CD14-positive monocyte (primary cell): Measurements from ENCODE around the gene HOPX. TPM values are rescaled to one million over a fixed set of nuclear protein-coding genes. Genes with fewer than 3 reads are reported as not detected.
A peak's percentile ranks its signal among the peaks of the same experiment; 100 is the strongest.

Experiments
- DNase-seq, 3 donors: peaks; one replicate each; pipeline ENCODE4 v3.0.0-alpha.2; 2011 to 2022
- H2AFZ ChIP-seq: 2 replicates; pipeline ENCODE4 v1.6.0; 2012; ENCODE audit warnings: mild to moderate bottlenecking, low read depth, low read length, inconsistent platforms; ENCODE audit not compliant: insufficient read depth, poor library complexity, severe bottlenecking
- H3K27ac ChIP-seq, 2 donors: 1 replicate in 1 of 2; 2 replicates in 1 of 2; pipeline ENCODE4 v1.5.1; 2012 to 2013; ENCODE audit warnings: low read length in 2 of 2, control low read depth in 1 of 2, inconsistent platforms in 1 of 2, low read depth in 1 of 2, mild to moderate bottlenecking in 1 of 2
- H3K27me3 ChIP-seq, 2 donors: one replicate each; pipeline versions ENCODE4 v1.6.0 to v1.6.1; 2011 to 2013; ENCODE audit warnings: low read length in 2 of 2; ENCODE audit not compliant: control insufficient read depth in 2 of 2, insufficient read depth in 2 of 2
- H3K36me3 ChIP-seq, 2 donors: replicated peaks in 1 of 2; 1 replicate in 1 of 2; 2 replicates in 1 of 2; pipeline versions ENCODE4 v1.5.1 to v1.6.1; 2012 to 2013; ENCODE audit warnings: low read length in 2 of 2, control low read depth in 1 of 2, inconsistent platforms in 1 of 2, mild to moderate bottlenecking in 1 of 2; ENCODE audit not compliant: insufficient read depth in 2 of 2, control insufficient read depth in 1 of 2
- H3K4me1 ChIP-seq, 2 donors: 1 replicate in 1 of 2; 2 replicates in 1 of 2; pipeline versions ENCODE4 v1.5.1 to v1.6.1; 2012 to 2013; ENCODE audit warnings: low read length in 2 of 2, control low read depth in 1 of 2, inconsistent platforms in 1 of 2, mild to moderate bottlenecking in 1 of 2, moderate library complexity in 1 of 2; ENCODE audit not compliant: insufficient read depth in 2 of 2, control insufficient read depth in 1 of 2
- H3K4me2 ChIP-seq: replicated peaks from 2 replicates; pipeline ENCODE3; 2012; ENCODE audit warnings: low read length, moderate library complexity, mild to moderate bottlenecking; ENCODE audit not compliant: poor library complexity, severe bottlenecking; ENCODE audit errors: extremely low read depth
- H3K4me3 ChIP-seq, 3 experiments: fragments of 200-600 bp in 1 of 3; sonication (generic) in 1 of 3; replicated peaks in 1 of 3; 1 replicate in 2 of 3; 2 replicates in 1 of 3; pipeline ENCODE4 v1.5.1; 2011 to 2013; ENCODE audit warnings: low read length in 3 of 3, mild to moderate bottlenecking in 3 of 3, control low read depth in 2 of 3, low read depth in 2 of 3, inconsistent platforms in 1 of 3, moderate library complexity in 1 of 3
- H3K79me2 ChIP-seq: 2 replicates; pipeline ENCODE4 v1.6.0; 2012; ENCODE audit warnings: mild to moderate bottlenecking, control low read depth, inconsistent platforms, low read length, moderate library complexity; ENCODE audit not compliant: insufficient read depth
- H3K9ac ChIP-seq: 2 replicates; pipeline ENCODE4 v1.6.0; 2017; ENCODE audit warnings: low read length, mild to moderate bottlenecking; ENCODE audit not compliant: insufficient read depth, poor library complexity, severe bottlenecking
- H3K9me3 ChIP-seq, 2 donors: replicated peaks in 1 of 2; 1 replicate in 1 of 2; 2 replicates in 1 of 2; pipeline versions ENCODE4 v1.5.1 to v1.6.1; 2012 to 2013; ENCODE audit warnings: low read length in 2 of 2, control low read depth in 1 of 2; ENCODE audit not compliant: control insufficient read depth in 1 of 2, insufficient read depth in 1 of 2
- H4K20me1 ChIP-seq: 2 replicates; pipeline ENCODE4 v1.6.0; 2012; ENCODE audit warnings: mild to moderate bottlenecking, low read length, control low read depth, moderate library complexity; ENCODE audit not compliant: insufficient read depth
- H3K27ac Mint-ChIP-seq, 7 donors: one replicate each; pipeline ENCODE4 v1.8.0; 2020; ENCODE audit warnings: mild to moderate bottlenecking in 7 of 7, mixed read lengths in 7 of 7, moderate library complexity in 6 of 7, inconsistent platforms in 2 of 7
- H3K27me3 Mint-ChIP-seq, 3 donors: one replicate each; pipeline ENCODE4 v1.8.0; 2021 to 2022; ENCODE audit warnings: low read depth in 3 of 3, mild to moderate bottlenecking in 3 of 3, mixed read lengths in 3 of 3, moderate library complexity in 3 of 3, inconsistent platforms in 1 of 3
- H3K36me3 Mint-ChIP-seq, 2 donors: one replicate each; pipeline ENCODE4 v1.8.0; 2020; ENCODE audit warnings: mixed read lengths in 2 of 2, inconsistent platforms in 1 of 2, mild to moderate bottlenecking in 1 of 2
- H3K4me1 Mint-ChIP-seq: one replicate; pipeline ENCODE4 v1.8.0; 2020; ENCODE audit warnings: mild to moderate bottlenecking, mixed read lengths
- H3K4me3 Mint-ChIP-seq, 2 donors: one replicate each; pipeline ENCODE4 v1.8.0; 2020; ENCODE audit warnings: mild to moderate bottlenecking in 2 of 2, mixed read lengths in 2 of 2, moderate library complexity in 1 of 2
- H3K9me3 Mint-ChIP-seq, 7 donors: one replicate each; pipeline ENCODE4 v1.8.0; 2020 to 2022; ENCODE audit warnings: mixed read lengths in 7 of 7, mild to moderate bottlenecking in 6 of 7, moderate library complexity in 6 of 7, inconsistent platforms in 2 of 7
- CTCF ChIP-seq: fragments of 200-600 bp; IDR thresholded peaks from one replicate; pipeline ENCODE4 v1.8.0; 2022; ENCODE audit warnings: antibody characterized with exemption, mild to moderate bottlenecking
- WGBS: methylation state at CpG from one replicate; pipeline ENCODE4 v1.1.5; 2013; ENCODE audit warnings: missing lambda C conversion rate; ENCODE audit not compliant: insufficient coverage; 5-methylcytosine and 5-hydroxymethylcytosine counted together
- intact Hi-C, 2 donors: fragments of 100-400 bp; cut with micrococcal nuclease; formaldehyde crosslinking; loops; one replicate each; pipeline versions ENCODE4 v1.15.0 to v1.15.1; 2023
- polyA plus RNA-seq, 3 donors: library from polyadenylated mRNA; depleted of rRNA in 1 of 3; unstranded in 2 of 3; stranded (reverse) in 1 of 3; fragments of 300-500 nt in 2 of 3; fragments of >200 nt in 1 of 3; fragmentation: Illumina TruSeq in 2 of 3; gene quantifications; 1 replicate in 2 of 3; 2 replicates in 1 of 3; pipeline ENCODE4 v1.2.3, GENCODE V29; 2012 to 2021

Gene HOPX
- polyA plus RNA-seq, 3 donors = 0.39 to 1.3 (median 0.52) TPM

- no peak for DNase-seq
- no peaks in the 10 kb centered on the region for H3K27me3 ChIP-seq
- H3K36me3 Mint-ChIP-seq = peaks cover 0 to 2% of the 10 kb centered on the region in 2 donors
- peaks cover 0 to 5% of the 10 kb centered on the region in 2 donors for H3K9me3 ChIP-seq
- peaks cover 25% of the 10 kb centered on the region for H3K4me1 Mint-ChIP-seq
- peaks cover 2 to 7% (median 6%) of the 10 kb centered on the region in 7 donors for H3K9me3 Mint-ChIP-seq
- peaks cover 14 to 19% of the 10 kb centered on the region in 2 donors for H3K4me1 ChIP-seq
- H3K27me3 Mint-ChIP-seq = peaks cover 0 to 3% (median 0%) of the 10 kb centered on the region in 3 donors
- H3K27ac Mint-ChIP-seq = peak overlapping the region in 1 of 7 donors; percentile 30
- no CpG with 5 or more reads among the region's 1 CpG for WGBS
- no peak overlapping the region for H3K4me2 ChIP-seq
- H3K79me2 ChIP-seq = no peaks in the 10 kb centered on the region
- TF ChIP-seq CTCF = no peak
- no peak overlapping the region for H3K9ac ChIP-seq
- H3K4me3 Mint-ChIP-seq = no peak overlapping the region
- no peaks in the 10 kb centered on the region for H3K36me3 ChIP-seq
- intact Hi-C loops = no loop called here
- H3K4me3 ChIP-seq = no peak overlapping the region
- no peaks in the 10 kb centered on the region for H4K20me1 ChIP-seq
- no peak overlapping the region for H3K27ac ChIP-seq
- H2AFZ ChIP-seq = no peak overlapping the region
Measured at GRCh38 chr4:56646341-56646740, 34.8 kb downstream of the HOPX start.

- WGBS = 100% methylated on average over 1 of the region's 6 CpGs
- no peak for TF ChIP-seq CTCF
- H3K9me3 ChIP-seq = peaks cover 0 to 5% of the 10 kb centered on the region in 2 donors
- H3K79me2 ChIP-seq = no peaks in the 10 kb centered on the region
- no peak overlapping the region for H3K4me3 ChIP-seq
- intact Hi-C loops = no loop called here
- H3K9ac ChIP-seq = no peak overlapping the region
- DNase-seq = no peak
- peaks cover 5 to 7% of the 10 kb centered on the region in 2 donors for H3K4me1 ChIP-seq
- H3K27ac Mint-ChIP-seq = no peak overlapping the region
- peaks cover 2 to 7% (median 6%) of the 10 kb centered on the region in 7 donors for H3K9me3 Mint-ChIP-seq
- no peak overlapping the region for H3K27ac ChIP-seq
- no peak overlapping the region for H2AFZ ChIP-seq
- H3K4me3 Mint-ChIP-seq = no peak overlapping the region
- peaks cover 0 to 2% of the 10 kb centered on the region in 2 donors for H3K36me3 Mint-ChIP-seq
- H3K4me1 Mint-ChIP-seq = peaks cover 8% of the 10 kb centered on the region
- H3K27me3 ChIP-seq = no peaks in the 10 kb centered on the region
- no peaks in the 10 kb centered on the region for H4K20me1 ChIP-seq
- no peak overlapping the region for H3K4me2 ChIP-seq
- peaks cover 0 to 1% (median 0%) of the 10 kb centered on the region in 3 donors for H3K27me3 Mint-ChIP-seq
- no peaks in the 10 kb centered on the region for H3K36me3 ChIP-seq
Measured at GRCh38 chr4:56643596-56643995, 37.5 kb downstream of the HOPX start.
